Suprapubic skin (tissue), 4 donors: Measurements from ENCODE around the gene SST. TPM values are rescaled to one million over a fixed set of nuclear protein-coding genes. Genes with fewer than 3 reads are reported as not detected.
"Not testable (repeated sequence)": the region's sequence is repeated elsewhere in the genome, so short reads cannot be mapped to it uniquely, and the experiment has no call there.

ENCODE experiments used
- DNase-seq, 2 donors: peaks; one replicate each; pipeline ENCODE4 v3.0.0-alpha.2; 2019; ENCODE audit warnings: low spot score in 2 of 2
- H3K27ac ChIP-seq: fragments of 200-600 bp; sonication (generic); one replicate; pipeline ENCODE4 v1.5.1; 2019
- H3K27me3 ChIP-seq: fragments of 200-600 bp; sonication (generic); one replicate; pipeline ENCODE4 v1.5.1; 2019
- H3K36me3 ChIP-seq: fragments of 200-600 bp; sonication (generic); one replicate; pipeline ENCODE4 v1.5.1; 2019
- H3K4me1 ChIP-seq: fragments of 200-600 bp; sonication (generic); one replicate; pipeline ENCODE4 v1.5.1; 2019
- H3K4me3 ChIP-seq: fragments of 200-600 bp; sonication (generic); one replicate; pipeline ENCODE4 v1.5.1; 2019; ENCODE audit warnings: mild to moderate bottlenecking
- H3K9me3 ChIP-seq: fragments of 200-600 bp; sonication (generic); one replicate; pipeline ENCODE4 v1.5.1; 2019
- CTCF ChIP-seq, 2 donors: fragments of 200-600 bp in 1 of 2; fragments of 450-650 bp in 1 of 2; sonication (generic) in 1 of 2; IDR thresholded peaks; one replicate each; pipeline ENCODE4 v1.5.1; 2016 to 2019; ENCODE audit warnings: antibody characterized with exemption in 2 of 2, mild to moderate bottlenecking in 1 of 2, moderate library complexity in 1 of 2
- EP300 ChIP-seq: sonication (generic); formaldehyde crosslinking; IDR thresholded peaks from one replicate; pipeline ENCODE4 v1.6.1; 2017; ENCODE audit warnings: antibody characterized with exemption
- POLR2A ChIP-seq, 2 donors: fragments of 450-650 bp; IDR thresholded peaks; one replicate each; pipeline ENCODE4 v1.6.1; 2017; ENCODE audit warnings: antibody characterized with exemption in 2 of 2, mild to moderate bottlenecking in 2 of 2, moderate library complexity in 2 of 2
- POLR2AphosphoS5 ChIP-seq, 3 donors: sonication (generic); formaldehyde crosslinking; IDR thresholded peaks; one replicate each; pipeline ENCODE4 v1.6.1; 2017; ENCODE audit warnings: antibody characterized with exemption in 3 of 3
- WGBS: methylation state at CpG from one replicate; pipeline ENCODE4 v1.1.5; 2018; 5-methylcytosine and 5-hydroxymethylcytosine counted together
- total RNA-seq, 4 donors: library from RNA; depleted of rRNA; stranded (reverse); fragments of >200 nt; gene quantifications; one replicate each; pipeline ENCODE4 v1.1.0, GENCODE V29; 2016

The SST gene
- total RNA-seq, 4 donors from 2014 or later: 4.8 TPM; not detected in 3

- DNase-seq: no peak
- 66% methylated on average over 2 of the region's 2 CpGs for WGBS
- Histone ChIP-seq H3K4me3 (no peak overlapping the region), H3K9me3 (peaks cover 3% of the 10 kb centered on the region), H3K27ac (no peak overlapping the region), H3K4me1 (no peaks in the 10 kb centered on the region), H3K36me3 (no peaks in the 10 kb centered on the region), H3K27me3 (peaks cover 8% of the 10 kb centered on the region)
- no peak for TF ChIP-seq POLR2A (IDR thresholded peaks at IDR 0.05)
- no peak for TF ChIP-seq POLR2AphosphoS5 (IDR thresholded peaks at IDR 0.05)
- no peak for TF ChIP-seq CTCF (IDR thresholded peaks at IDR 0.05)
- TF ChIP-seq EP300: no peak
These were observed 14.7 kb upstream of the SST start for GRCh38 chr3:187684880-187685279.

- H3K27me3 ChIP-seq: peaks cover 8% of the 10 kb centered on the region
- no peak for DNase-seq
- H3K4me3 ChIP-seq: no peak overlapping the region
- H3K27ac ChIP-seq: no peak overlapping the region
- TF ChIP-seq POLR2AphosphoS5 (IDR thresholded peaks at IDR 0.05) (no peak), CTCF (IDR thresholded peaks at IDR 0.05) (no peak), POLR2A (IDR thresholded peaks at IDR 0.05) (no peak), EP300 (no peak)
- peaks cover 3% of the 10 kb centered on the region for H3K9me3 ChIP-seq
- WGBS: 91% methylated on average over 1 of the region's 1 CpG
- H3K4me1 ChIP-seq: no peaks in the 10 kb centered on the region
- H3K36me3 ChIP-seq: no peaks in the 10 kb centered on the region
These were observed 14.2 kb upstream of the SST start for GRCh38 chr3:187684444-187684843.

- not testable (repeated sequence) for H3K4me3 ChIP-seq, DNase-seq, H3K27ac ChIP-seq, H3K36me3 ChIP-seq, H3K27me3 ChIP-seq, H3K4me1 ChIP-seq, H3K9me3 ChIP-seq
- WGBS: 81% methylated on average over 11 of the region's 11 CpGs
These were observed 11.6 kb upstream of the SST start for GRCh38 chr3:187681756-187682155.

- Histone ChIP-seq H3K27me3 (peaks cover 6% of the 10 kb centered on the region), H3K4me3 (no peak overlapping the region), H3K4me1 (no peaks in the 10 kb centered on the region), H3K27ac (no peak overlapping the region), H3K9me3 (no peaks in the 10 kb centered on the region), H3K36me3 (no peaks in the 10 kb centered on the region)
- 30% methylated on average over 7 of the region's 7 CpGs for WGBS
- TF ChIP-seq CTCF (IDR thresholded peaks at IDR 0.05): peak; percentile 81 to 87
- no peak for TF ChIP-seq EP300
- TF ChIP-seq POLR2AphosphoS5 (IDR thresholded peaks at IDR 0.05): no peak
- DNase-seq: peak; percentile 78 to 86
These were observed 9.6 kb upstream of the SST start for GRCh38 chr3:187679638-187680396.

GRCh38 chr3:187678726-187679268 lies 8.6 kb upstream of the SST start:
- 30% methylated on average over 5 of the region's 5 CpGs for WGBS
- Histone ChIP-seq H3K27me3 (peaks cover 15% of the 10 kb centered on the region), H3K4me3 (no peak overlapping the region), H3K4me1 (no peaks in the 10 kb centered on the region), H3K27ac (no peak overlapping the region), H3K9me3 (no peaks in the 10 kb centered on the region), H3K36me3 (no peaks in the 10 kb centered on the region)
- TF ChIP-seq EP300 (no peak), CTCF (IDR thresholded peaks at IDR 0.05) (peak; percentile 35)
- no peak for DNase-seq
